ENCODE measurements around the gene CRAMP1.

The CRAMP1 gene

GRCh38 chr16:1708768-1709180 lies 96.6 kb downstream of the CRAMP1 start (continued):
- TF ChIP-seq ZSCAN4 (tag by site-specific recombination; IDR thresholded peaks at IDR 0.05) (no peak), ZNF362 (tag by site-specific recombination; IDR thresholded peaks at IDR 0.05) (no peak), ZNF449 (tag by site-specific recombination; IDR thresholded peaks at IDR 0.05) (no peak), SCRT2 (tag by site-specific recombination; IDR thresholded peaks at IDR 0.05) (no peak), ZNF423 (tag by site-specific recombination; IDR thresholded peaks at IDR 0.05) (no peak), ZFP37 (tag by site-specific recombination; IDR thresholded peaks at IDR 0.05) (no peak), ZNF155 (tag by site-specific recombination; IDR thresholded peaks at IDR 0.05) (no peak), ZNF48 (tag by site-specific recombination; IDR thresholded peaks at IDR 0.05) (no peak), ZNF140 (tag by site-specific recombination; IDR thresholded peaks at IDR 0.05) (no peak), MEIS1 (CRISPR knock-in tag; IDR thresholded peaks at IDR 0.05; ENCODE audit: borderline replicate concordance) (no peak), TSHZ1 (tag by site-specific recombination; IDR thresholded peaks at IDR 0.05; ENCODE audit: borderline replicate concordance) (no peak), ZNF311 (tag by site-specific recombination; IDR thresholded peaks at IDR 0.05; ENCODE audit: borderline replicate concordance) (no peak), SETDB1 (IDR thresholded peaks at IDR 0.05; ENCODE audit: insufficient read length, low read length) (no peak), ZNF184 (tag by site-specific recombination; IDR thresholded peaks at IDR 0.05) (no peak), ZNF549 (tag by site-specific recombination; IDR thresholded peaks at IDR 0.05) (no peak), ZBTB17 (tag by site-specific recombination; IDR thresholded peaks at IDR 0.05) (no peak), KLF7 (tag by site-specific recombination; IDR thresholded peaks at IDR 0.05; ENCODE audit: borderline replicate concordance) (no peak), ZNF529 (tag by site-specific recombination; IDR thresholded peaks at IDR 0.05; ENCODE audit: insufficient replicate concordance) (no peak), ZNF114 (tag by site-specific recombination; IDR thresholded peaks at IDR 0.05) (no peak), ZNF112 (tag by site-specific recombination; IDR thresholded peaks at IDR 0.05) (no peak), ZNF837 (tag by site-specific recombination; IDR thresholded peaks at IDR 0.05) (no peak), ZNF239 (tag by site-specific recombination; IDR thresholded peaks at IDR 0.05) (no peak), ZSCAN18 (tag by site-specific recombination; IDR thresholded peaks at IDR 0.05) (no peak), ZNF677 (tag by site-specific recombination; IDR thresholded peaks at IDR 0.05) (no peak), ZNF645 (tag by site-specific recombination; IDR thresholded peaks at IDR 0.05) (no peak)
- TF ChIP-seq, protein P1, sequence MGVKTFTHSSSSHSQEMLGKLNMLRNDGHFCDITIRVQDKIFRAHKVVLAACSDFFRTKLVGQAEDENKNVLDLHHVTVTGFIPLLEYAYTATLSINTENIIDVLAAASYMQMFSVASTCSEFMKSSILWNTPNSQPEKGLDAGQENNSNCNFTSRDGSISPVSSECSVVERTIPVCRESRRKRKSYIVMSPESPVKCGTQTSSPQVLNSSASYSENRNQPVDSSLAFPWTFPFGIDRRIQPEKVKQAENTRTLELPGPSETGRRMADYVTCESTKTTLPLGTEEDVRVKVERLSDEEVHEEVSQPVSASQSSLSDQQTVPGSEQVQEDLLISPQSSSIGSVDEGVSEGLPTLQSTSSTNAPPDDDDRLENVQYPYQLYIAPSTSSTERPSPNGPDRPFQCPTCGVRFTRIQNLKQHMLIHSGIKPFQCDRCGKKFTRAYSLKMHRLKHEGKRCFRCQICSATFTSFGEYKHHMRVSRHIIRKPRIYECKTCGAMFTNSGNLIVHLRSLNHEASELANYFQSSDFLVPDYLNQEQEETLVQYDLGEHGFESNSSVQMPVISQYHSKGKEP (tag by site-specific recombination; IDR thresholded peaks at IDR 0.05): peak; percentile 43; the same call in 1 of the 2 replicates
- TF ChIP-seq, protein P2, sequence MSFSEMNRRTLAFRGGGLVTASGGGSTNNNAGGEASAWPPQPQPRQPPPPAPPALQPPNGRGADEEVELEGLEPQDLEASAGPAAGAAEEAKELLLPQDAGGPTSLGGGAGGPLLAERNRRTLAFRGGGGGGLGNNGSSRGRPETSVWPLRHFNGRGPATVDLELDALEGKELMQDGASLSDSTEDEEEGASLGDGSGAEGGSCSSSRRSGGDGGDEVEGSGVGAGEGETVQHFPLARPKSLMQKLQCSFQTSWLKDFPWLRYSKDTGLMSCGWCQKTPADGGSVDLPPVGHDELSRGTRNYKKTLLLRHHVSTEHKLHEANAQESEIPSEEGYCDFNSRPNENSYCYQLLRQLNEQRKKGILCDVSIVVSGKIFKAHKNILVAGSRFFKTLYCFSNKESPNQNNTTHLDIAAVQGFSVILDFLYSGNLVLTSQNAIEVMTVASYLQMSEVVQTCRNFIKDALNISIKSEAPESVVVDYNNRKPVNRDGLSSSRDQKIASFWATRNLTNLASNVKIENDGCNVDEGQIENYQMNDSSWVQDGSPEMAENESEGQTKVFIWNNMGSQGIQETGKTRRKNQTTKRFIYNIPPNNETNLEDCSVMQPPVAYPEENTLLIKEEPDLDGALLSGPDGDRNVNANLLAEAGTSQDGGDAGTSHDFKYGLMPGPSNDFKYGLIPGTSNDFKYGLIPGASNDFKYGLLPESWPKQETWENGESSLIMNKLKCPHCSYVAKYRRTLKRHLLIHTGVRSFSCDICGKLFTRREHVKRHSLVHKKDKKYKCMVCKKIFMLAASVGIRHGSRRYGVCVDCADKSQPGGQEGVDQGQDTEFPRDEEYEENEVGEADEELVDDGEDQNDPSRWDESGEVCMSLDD (tag by site-specific recombination; IDR thresholded peaks at IDR 0.05): no peak
